ENCODE data around the gene MT1F. TPM values are rescaled to one million over a fixed set of nuclear protein-coding genes. Genes with fewer than 3 reads are reported as not detected.

The MT1F gene
- total and polyA plus RNA-seq, 10 of the 15 experiments (the other 5 are each of a cell fraction or from before 2014, with no cell fraction given), result 0.28 to 2.5 (median 1.1) TPM; not detected in 1

DNA sequence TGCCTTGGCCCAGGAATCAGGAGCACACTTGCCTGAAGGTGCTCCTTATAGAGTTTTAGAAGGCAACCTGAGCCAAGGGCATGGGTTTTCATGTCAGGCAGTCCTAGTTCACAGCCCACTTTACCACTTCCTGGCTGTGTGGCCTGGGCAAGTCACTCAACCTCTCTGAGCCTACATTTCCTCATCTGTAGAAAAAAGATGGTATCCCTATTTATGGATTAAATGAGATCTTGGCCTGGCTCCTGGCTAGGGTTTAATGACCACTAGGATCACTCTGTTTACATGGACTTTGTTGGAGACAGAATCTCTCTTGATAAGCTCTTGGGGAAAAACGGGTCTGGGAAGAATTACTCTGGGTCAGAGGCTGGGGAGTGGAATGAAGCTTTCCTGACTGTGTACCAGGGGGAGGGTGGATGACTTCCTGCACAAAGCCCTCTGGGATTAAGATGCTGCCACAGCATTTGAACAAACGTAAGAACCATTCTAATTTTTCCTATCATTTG lies 47.1 kb upstream of the MT1F start (continued):
- TF ChIP-seq, protein P1, sequence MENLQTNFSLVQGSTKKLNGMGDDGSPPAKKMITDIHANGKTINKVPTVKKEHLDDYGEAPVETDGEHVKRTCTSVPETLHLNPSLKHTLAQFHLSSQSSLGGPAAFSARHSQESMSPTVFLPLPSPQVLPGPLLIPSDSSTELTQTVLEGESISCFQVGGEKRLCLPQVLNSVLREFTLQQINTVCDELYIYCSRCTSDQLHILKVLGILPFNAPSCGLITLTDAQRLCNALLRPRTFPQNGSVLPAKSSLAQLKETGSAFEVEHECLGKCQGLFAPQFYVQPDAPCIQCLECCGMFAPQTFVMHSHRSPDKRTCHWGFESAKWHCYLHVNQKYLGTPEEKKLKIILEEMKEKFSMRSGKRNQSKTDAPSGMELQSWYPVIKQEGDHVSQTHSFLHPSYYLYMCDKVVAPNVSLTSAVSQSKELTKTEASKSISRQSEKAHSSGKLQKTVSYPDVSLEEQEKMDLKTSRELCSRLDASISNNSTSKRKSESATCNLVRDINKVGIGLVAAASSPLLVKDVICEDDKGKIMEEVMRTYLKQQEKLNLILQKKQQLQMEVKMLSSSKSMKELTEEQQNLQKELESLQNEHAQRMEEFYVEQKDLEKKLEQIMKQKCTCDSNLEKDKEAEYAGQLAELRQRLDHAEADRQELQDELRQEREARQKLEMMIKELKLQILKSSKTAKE (IDR thresholded peaks at IDR 0.05; ENCODE audit: low read depth, poor library complexity, severe bottlenecking), result no peak
- TF ChIP-seq NR2C1 (IDR thresholded peaks at IDR 0.05), result no peak
- TF ChIP-seq IKZF1 (conservative IDR thresholded peaks at IDR 0.05), result 0 out of 2 replicates have a peak, but pooled peaks have one; percentile 27
- TF ChIP-seq KDM1A (IDR thresholded peaks at IDR 0.05; ENCODE audit: borderline replicate concordance), result no peak
- no peak for TF ChIP-seq BHLHE40 (IDR thresholded peaks at IDR 0.05; ENCODE audit: borderline replicate concordance in 1 of 2, low read depth in 2 of 2, low read length in 1 of 2)
- TF ChIP-seq SMARCA5 (IDR thresholded peaks at IDR 0.05), result peak; percentile 90
- TF ChIP-seq, protein P2, sequence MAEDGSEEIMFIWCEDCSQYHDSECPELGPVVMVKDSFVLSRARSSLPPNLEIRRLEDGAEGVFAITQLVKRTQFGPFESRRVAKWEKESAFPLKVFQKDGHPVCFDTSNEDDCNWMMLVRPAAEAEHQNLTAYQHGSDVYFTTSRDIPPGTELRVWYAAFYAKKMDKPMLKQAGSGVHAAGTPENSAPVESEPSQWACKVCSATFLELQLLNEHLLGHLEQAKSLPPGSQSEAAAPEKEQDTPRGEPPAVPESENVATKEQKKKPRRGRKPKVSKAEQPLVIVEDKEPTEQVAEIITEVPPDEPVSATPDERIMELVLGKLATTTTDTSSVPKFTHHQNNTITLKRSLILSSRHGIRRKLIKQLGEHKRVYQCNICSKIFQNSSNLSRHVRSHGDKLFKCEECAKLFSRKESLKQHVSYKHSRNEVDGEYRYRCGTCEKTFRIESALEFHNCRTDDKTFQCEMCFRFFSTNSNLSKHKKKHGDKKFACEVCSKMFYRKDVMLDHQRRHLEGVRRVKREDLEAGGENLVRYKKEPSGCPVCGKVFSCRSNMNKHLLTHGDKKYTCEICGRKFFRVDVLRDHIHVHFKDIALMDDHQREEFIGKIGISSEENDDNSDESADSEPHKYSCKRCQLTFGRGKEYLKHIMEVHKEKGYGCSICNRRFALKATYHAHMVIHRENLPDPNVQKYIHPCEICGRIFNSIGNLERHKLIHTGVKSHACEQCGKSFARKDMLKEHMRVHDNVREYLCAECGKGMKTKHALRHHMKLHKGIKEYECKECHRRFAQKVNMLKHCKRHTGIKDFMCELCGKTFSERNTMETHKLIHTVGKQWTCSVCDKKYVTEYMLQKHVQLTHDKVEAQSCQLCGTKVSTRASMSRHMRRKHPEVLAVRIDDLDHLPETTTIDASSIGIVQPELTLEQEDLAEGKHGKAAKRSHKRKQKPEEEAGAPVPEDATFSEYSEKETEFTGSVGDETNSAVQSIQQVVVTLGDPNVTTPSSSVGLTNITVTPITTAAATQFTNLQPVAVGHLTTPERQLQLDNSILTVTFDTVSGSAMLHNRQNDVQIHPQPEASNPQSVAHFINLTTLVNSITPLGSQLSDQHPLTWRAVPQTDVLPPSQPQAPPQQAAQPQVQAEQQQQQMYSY (CRISPR knock-in tag; IDR thresholded peaks at IDR 0.05), result no peak
- TF ChIP-seq GABPA (IDR thresholded peaks at IDR 0.05; ENCODE audit: low read depth), result no peak
- TF ChIP-seq RUNX3 (IDR thresholded peaks at IDR 0.05; ENCODE audit: low read length), result peak; percentile 25
- no peak for TF ChIP-seq TBL1XR1 (IDR thresholded peaks at IDR 0.05; ENCODE audit: low read depth, low read length)
- no peak for TF ChIP-seq YBX1 (IDR thresholded peaks at IDR 0.05)
- no peak for TF ChIP-seq EP300 (IDR thresholded peaks at IDR 0.05; ENCODE audit: borderline replicate concordance in 1 of 2, control insufficient read depth in 1 of 2, low read depth in 2 of 2, low read length in 2 of 2)
- TF ChIP-seq, protein P3, sequence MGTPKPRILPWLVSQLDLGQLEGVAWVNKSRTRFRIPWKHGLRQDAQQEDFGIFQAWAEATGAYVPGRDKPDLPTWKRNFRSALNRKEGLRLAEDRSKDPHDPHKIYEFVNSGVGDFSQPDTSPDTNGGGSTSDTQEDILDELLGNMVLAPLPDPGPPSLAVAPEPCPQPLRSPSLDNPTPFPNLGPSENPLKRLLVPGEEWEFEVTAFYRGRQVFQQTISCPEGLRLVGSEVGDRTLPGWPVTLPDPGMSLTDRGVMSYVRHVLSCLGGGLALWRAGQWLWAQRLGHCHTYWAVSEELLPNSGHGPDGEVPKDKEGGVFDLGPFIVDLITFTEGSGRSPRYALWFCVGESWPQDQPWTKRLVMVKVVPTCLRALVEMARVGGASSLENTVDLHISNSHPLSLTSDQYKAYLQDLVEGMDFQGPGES (IDR thresholded peaks at IDR 0.05), result no peak
- TF ChIP-seq, protein P4, sequence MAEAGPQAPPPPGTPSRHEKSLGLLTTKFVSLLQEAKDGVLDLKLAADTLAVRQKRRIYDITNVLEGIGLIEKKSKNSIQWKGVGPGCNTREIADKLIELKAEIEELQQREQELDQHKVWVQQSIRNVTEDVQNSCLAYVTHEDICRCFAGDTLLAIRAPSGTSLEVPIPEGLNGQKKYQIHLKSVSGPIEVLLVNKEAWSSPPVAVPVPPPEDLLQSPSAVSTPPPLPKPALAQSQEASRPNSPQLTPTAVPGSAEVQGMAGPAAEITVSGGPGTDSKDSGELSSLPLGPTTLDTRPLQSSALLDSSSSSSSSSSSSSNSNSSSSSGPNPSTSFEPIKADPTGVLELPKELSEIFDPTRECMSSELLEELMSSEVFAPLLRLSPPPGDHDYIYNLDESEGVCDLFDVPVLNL (IDR thresholded peaks at IDR 0.05; ENCODE audit: low read depth, low read length), result no peak
- TF ChIP-seq, protein P5, sequence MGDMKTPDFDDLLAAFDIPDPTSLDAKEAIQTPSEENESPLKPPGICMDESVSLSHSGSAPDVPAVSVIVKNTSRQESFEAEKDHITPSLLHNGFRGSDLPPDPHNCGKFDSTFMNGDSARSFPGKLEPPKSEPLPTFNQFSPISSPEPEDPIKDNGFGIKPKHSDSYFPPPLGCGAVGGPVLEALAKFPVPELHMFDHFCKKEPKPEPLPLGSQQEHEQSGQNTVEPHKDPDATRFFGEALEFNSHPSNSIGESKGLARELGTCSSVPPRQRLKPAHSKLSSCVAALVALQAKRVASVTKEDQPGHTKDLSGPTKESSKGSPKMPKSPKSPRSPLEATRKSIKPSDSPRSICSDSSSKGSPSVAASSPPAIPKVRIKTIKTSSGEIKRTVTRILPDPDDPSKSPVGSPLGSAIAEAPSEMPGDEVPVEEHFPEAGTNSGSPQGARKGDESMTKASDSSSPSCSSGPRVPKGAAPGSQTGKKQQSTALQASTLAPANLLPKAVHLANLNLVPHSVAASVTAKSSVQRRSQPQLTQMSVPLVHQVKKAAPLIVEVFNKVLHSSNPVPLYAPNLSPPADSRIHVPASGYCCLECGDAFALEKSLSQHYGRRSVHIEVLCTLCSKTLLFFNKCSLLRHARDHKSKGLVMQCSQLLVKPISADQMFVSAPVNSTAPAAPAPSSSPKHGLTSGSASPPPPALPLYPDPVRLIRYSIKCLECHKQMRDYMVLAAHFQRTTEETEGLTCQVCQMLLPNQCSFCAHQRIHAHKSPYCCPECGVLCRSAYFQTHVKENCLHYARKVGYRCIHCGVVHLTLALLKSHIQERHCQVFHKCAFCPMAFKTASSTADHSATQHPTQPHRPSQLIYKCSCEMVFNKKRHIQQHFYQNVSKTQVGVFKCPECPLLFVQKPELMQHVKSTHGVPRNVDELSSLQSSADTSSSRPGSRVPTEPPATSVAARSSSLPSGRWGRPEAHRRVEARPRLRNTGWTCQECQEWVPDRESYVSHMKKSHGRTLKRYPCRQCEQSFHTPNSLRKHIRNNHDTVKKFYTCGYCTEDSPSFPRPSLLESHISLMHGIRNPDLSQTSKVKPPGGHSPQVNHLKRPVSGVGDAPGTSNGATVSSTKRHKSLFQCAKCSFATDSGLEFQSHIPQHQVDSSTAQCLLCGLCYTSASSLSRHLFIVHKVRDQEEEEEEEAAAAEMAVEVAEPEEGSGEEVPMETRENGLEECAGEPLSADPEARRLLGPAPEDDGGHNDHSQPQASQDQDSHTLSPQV (IDR thresholded peaks at IDR 0.05), result no peak
- no peak for TF ChIP-seq CHD1 (IDR thresholded peaks at IDR 0.05; ENCODE audit: low read depth, low read length)
- no peak for TF ChIP-seq BCL11A (IDR thresholded peaks at IDR 0.05; ENCODE audit: low read depth, low read length)
- no peak for TF ChIP-seq MEF2B (IDR thresholded peaks at IDR 0.05; ENCODE audit: partially characterized antibody, poor library complexity, severe bottlenecking)

All from GM12878 (cell line).